ENCODE results near the gene PLXNA2.

DNA sequence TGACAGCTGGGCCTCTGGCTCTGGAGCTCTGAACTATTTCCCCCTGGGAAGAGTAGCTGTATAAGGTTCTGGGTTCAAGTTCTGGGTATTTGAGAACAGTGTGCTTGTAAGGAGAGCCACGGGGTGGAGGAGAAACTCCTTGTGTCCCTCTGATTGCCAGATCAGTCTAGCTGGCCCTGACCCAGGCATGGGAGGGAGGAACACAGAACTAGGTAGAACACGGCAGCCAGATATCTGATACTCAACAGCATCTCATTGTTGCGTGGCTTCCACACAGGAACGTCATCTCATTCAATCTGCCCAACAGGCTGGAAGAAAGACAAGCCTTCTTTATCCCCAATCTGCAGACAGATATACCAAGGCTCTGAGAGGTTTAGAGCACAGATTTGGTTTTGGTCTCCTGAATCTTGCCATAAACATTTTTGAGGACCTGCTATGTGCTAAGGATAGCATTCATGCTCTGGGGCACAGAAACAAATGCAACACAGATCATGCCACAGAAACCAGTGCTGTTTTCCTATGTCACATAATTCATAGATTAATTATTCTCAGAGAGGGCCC lies 83.8 kb downstream of the PLXNA2 start:
- TF ChIP-seq POLR2AphosphoS5 (IDR thresholded peaks at IDR 0.05) (no peak), POLR2A (IDR thresholded peaks at IDR 0.05) (no peak)
- TF ChIP-seq, protein P1, sequence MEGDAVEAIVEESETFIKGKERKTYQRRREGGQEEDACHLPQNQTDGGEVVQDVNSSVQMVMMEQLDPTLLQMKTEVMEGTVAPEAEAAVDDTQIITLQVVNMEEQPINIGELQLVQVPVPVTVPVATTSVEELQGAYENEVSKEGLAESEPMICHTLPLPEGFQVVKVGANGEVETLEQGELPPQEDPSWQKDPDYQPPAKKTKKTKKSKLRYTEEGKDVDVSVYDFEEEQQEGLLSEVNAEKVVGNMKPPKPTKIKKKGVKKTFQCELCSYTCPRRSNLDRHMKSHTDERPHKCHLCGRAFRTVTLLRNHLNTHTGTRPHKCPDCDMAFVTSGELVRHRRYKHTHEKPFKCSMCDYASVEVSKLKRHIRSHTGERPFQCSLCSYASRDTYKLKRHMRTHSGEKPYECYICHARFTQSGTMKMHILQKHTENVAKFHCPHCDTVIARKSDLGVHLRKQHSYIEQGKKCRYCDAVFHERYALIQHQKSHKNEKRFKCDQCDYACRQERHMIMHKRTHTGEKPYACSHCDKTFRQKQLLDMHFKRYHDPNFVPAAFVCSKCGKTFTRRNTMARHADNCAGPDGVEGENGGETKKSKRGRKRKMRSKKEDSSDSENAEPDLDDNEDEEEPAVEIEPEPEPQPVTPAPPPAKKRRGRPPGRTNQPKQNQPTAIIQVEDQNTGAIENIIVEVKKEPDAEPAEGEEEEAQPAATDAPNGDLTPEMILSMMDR (IDR thresholded peaks at IDR 0.05) = no peak
